DMS79 (cell line): ENCODE data around the gene RTN4.
"Not testable (repeated sequence)": the region's sequence is repeated elsewhere in the genome, so short reads cannot be mapped to it uniquely, and the experiment has no call there.

Experiments
- DNase-seq: peaks from one replicate; lab custom pipeline; 2025; lab: John Stamatoyannopoulos, UW

The RTN4 gene, protein sequence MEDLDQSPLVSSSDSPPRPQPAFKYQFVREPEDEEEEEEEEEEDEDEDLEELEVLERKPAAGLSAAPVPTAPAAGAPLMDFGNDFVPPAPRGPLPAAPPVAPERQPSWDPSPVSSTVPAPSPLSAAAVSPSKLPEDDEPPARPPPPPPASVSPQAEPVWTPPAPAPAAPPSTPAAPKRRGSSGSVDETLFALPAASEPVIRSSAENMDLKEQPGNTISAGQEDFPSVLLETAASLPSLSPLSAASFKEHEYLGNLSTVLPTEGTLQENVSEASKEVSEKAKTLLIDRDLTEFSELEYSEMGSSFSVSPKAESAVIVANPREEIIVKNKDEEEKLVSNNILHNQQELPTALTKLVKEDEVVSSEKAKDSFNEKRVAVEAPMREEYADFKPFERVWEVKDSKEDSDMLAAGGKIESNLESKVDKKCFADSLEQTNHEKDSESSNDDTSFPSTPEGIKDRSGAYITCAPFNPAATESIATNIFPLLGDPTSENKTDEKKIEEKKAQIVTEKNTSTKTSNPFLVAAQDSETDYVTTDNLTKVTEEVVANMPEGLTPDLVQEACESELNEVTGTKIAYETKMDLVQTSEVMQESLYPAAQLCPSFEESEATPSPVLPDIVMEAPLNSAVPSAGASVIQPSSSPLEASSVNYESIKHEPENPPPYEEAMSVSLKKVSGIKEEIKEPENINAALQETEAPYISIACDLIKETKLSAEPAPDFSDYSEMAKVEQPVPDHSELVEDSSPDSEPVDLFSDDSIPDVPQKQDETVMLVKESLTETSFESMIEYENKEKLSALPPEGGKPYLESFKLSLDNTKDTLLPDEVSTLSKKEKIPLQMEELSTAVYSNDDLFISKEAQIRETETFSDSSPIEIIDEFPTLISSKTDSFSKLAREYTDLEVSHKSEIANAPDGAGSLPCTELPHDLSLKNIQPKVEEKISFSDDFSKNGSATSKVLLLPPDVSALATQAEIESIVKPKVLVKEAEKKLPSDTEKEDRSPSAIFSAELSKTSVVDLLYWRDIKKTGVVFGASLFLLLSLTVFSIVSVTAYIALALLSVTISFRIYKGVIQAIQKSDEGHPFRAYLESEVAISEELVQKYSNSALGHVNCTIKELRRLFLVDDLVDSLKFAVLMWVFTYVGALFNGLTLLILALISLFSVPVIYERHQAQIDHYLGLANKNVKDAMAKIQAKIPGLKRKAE

GRCh38 chr2:55050100-55050994, at the start of gene RTN4:
RTN4 (minus strand) TSS chr2:55050451; CDS start chr2:55050300, 151 bp downstream.
- DNase-seq, result peak; percentile 99

GRCh38 chr2:55099493-55099877, 49.2 kb upstream of the RTN4 start:
- no peak for DNase-seq

- DNase-seq, result no peak
Observed at GRCh38 chr2:55097461-55098410, 47.5 kb upstream of the RTN4 start.

- no peak for DNase-seq
Observed at GRCh38 chr2:55097082-55097460, 46.8 kb upstream of the RTN4 start.

DNA sequence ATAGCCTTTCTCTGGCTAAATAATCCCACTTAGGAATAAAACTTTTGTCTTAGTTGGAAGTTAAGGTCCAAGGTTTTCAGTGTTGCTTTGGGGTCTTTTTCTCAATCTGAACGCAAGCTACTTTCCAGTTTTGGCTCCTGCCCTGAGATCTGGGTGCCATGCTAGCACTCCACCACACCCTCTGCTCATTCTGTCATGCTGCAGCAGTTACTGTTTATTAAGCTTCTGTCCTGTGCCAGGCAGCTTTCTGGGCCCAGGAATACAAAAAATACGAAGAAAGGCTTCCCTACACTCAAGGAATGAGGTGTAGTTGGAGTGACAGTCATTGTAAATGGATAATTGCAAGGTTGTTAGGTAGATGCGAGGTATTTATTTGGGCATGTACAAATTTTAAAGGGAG, 46.3 kb upstream of the RTN4 start:
- DNase-seq, result no peak

- DNase-seq, result no peak
Observed at GRCh38 chr2:55093381-55093780, 43.1 kb upstream of the RTN4 start.

DNA sequence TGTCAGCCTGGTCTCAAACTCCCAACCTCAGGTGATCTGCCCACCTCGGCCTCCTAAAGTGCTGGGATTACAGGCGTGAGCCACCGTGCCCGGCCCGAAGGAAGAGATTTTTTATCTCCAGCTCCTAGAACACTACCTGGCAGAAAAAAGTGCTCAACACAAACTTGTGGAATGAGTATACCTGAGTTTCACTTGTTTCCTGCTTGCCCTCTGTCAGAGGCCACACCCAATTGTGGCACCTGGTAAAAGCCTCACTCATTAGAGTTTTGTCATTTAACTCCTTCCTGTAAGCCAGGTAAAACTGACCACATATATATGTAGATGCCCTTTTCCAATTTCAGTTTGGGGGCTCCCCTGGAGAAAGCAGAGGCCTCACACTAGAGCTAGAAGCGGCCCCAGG, 42.2 kb upstream of the RTN4 start:
- DNase-seq, result no peak

GRCh38 chr2:55091681-55092080, 41.4 kb upstream of the RTN4 start:
- DNase-seq, result not testable (repeated sequence)

DNA sequence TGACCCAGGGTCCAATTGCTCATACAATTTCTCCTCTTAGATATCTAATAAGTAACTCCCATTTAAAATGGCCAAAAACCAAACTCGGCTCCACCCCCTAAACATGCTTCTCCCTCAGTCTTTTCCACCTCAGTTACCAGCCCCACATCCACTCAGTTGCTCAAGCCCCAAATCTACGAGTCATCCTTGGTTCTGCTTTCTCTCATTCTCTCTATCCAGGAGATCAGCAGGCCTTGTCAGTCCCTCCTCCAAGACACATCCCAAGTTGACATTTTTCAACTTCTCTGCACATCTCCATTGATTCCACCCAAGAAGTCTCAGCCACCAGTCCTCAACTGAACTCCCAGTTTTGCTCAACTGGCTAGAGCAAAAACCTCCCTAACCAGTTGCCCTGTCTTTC, 40.5 kb upstream of the RTN4 start:
- no peak for DNase-seq

- no peak for DNase-seq
Observed at GRCh38 chr2:55089726-55090125, 39.5 kb upstream of the RTN4 start.

GRCh38 chr2:55088400-55088799, 38.1 kb upstream of the RTN4 start:
- DNase-seq, result no peak

DNA sequence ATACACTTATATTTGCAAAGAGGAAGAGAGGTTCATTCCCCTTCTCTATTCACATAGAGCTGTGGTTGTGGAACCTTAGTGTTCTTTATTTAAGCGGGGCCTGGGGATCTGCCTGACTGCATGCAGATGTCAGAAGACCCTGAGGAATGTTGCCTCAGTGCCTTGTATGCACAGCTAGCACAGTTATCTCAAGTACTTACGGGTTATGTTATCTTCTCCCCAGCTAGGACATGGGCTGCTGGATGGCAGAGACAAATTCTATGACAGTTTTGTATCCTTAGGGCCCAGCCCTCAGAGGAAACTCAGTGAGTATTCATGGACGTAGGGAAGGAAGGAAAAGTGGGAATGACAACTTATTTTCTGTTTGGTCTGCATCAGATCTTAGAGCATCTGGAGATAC, 37.7 kb upstream of the RTN4 start:
- no peak for DNase-seq

- DNase-seq, result no peak
Observed at GRCh38 chr2:55087501-55087900, 37.2 kb upstream of the RTN4 start.

- DNase-seq, result no peak
Observed at GRCh38 chr2:55085113-55086040, 35.1 kb upstream of the RTN4 start.

GRCh38 chr2:55084641-55085040, 34.4 kb upstream of the RTN4 start:
- no peak for DNase-seq

DNA sequence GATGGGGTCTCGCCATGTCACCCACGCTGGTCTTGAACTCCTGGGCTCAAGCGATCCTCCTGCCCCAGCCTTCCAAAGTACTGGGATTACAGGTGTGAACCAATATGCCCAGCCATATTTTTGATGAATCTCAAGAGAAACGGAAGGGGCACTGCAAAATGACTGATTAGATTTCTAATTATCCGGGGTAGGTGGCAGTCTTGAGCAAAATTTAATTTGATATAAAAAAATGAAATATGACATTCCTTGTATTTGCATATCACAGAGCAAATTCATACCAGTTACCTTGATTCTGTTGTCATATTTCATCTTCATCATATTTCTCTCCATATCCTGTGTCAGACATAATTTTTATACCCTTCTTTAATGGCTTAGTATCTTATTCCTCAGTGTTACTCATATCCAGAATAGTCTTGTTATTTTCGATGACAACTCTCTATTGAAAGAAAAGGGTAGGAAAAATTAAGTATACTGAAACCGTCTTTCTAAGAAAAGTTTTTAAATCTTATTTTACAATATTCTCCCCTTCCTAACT, 30.0 kb upstream of the RTN4 start:
- no peak for DNase-seq

- DNase-seq, result no peak
Observed at GRCh38 chr2:55078956-55079355, 28.7 kb upstream of the RTN4 start.

DNA sequence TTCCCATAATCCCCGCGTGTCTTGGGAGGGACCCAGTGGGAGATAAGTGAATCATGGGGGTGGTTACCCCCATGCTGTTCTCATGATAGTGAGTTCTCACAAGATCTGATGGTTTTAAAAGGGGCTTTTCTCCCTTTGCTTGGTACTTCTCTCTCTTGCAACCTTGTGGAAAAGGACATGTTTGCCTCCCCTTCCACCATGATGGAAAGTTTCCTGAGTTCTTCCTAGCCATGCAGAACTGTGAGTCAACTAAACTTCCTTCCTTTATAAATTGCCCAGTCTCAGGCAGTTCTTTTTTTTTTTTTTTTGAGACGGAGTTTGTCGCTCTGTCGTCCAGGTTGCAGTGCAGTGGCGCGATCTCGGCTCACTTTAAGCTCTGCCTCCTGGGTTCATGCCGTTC, 26.5 kb upstream of the RTN4 start:
- no peak for DNase-seq

GRCh38 chr2:55076019-55076418, 25.8 kb upstream of the RTN4 start:
- DNase-seq, result not testable (repeated sequence)
